Thymus (tissue), 11 donors: ENCODE results near the gene VPS13C. TPM values are rescaled to one million over a fixed set of nuclear protein-coding genes. Genes with fewer than 3 reads are reported as not detected.

Experiments
- DNase-seq, 9 donors: peaks; one replicate each; pipeline ENCODE4 v3.0.0-alpha.2; 2013; ENCODE audit warnings: low spot score in 9 of 9, low read depth in 6 of 9, missing footprints in 1 of 9
- H3K27ac ChIP-seq, 2 donors: one replicate each; pipeline ENCODE4 v1.5.1; 2013; ENCODE audit warnings: control low read depth in 1 of 2, low read depth in 1 of 2, low read length in 1 of 2, mild to moderate bottlenecking in 1 of 2, moderate library complexity in 1 of 2
- H3K27me3 ChIP-seq, 2 donors: one replicate each; pipeline ENCODE4 v1.5.1; 2013; ENCODE audit warnings: low read length in 1 of 2; ENCODE audit not compliant: control insufficient read depth in 2 of 2, insufficient read depth in 1 of 2
- H3K36me3 ChIP-seq, 2 donors: one replicate each; pipeline ENCODE4 v1.5.1; 2013; ENCODE audit warnings: low read length in 1 of 2, mild to moderate bottlenecking in 1 of 2, moderate library complexity in 1 of 2; ENCODE audit not compliant: control insufficient read depth in 2 of 2, insufficient read depth in 2 of 2
- H3K4me1 ChIP-seq, 2 donors: one replicate each; pipeline ENCODE4 v1.5.1; 2013; ENCODE audit warnings: low read length in 2 of 2; ENCODE audit not compliant: control insufficient read depth in 2 of 2, insufficient read depth in 2 of 2
- H3K4me3 ChIP-seq, 2 donors: one replicate each; pipeline ENCODE4 v1.5.1; 2013; ENCODE audit warnings: low read length in 2 of 2, control low read depth in 1 of 2, mild to moderate bottlenecking in 1 of 2
- H3K9me3 ChIP-seq, 2 donors: one replicate each; pipeline ENCODE4 v1.5.1; 2013; ENCODE audit warnings: low read length in 1 of 2, mild to moderate bottlenecking in 1 of 2; ENCODE audit not compliant: control insufficient read depth in 2 of 2, insufficient read depth in 1 of 2
- WGBS: extraction: QIAGEN DNeasy Blood & Tissue Kit; methylation state at CpG from one replicate; pipeline ENCODE4 v1.1.7; 2013; 5-methylcytosine and 5-hydroxymethylcytosine counted together
- polyA plus RNA-seq: library from polyadenylated mRNA; stranded (reverse); fragments of 200-250 nt; gene quantifications from one replicate; pipeline ENCODE4 v1.2.3, GENCODE V29; 2013
- total RNA-seq: library from RNA; stranded (reverse); fragments of 120-200 nt; gene quantifications from one replicate; pipeline ENCODE4 v1.2.4, GENCODE V29; 2013
- donor health status: healthy.

VPS13C gene
- total and polyA plus RNA-seq, 2 donors, result 38.1 to 50.9 TPM

- WGBS, result 3% methylated on average over 62 of the region's 62 CpGs
- no peak for DNase-seq
- Histone ChIP-seq H3K9me3 (no peaks in the 10 kb centered on the region), H3K4me1 (peaks cover 5% of the 10 kb centered on the region in 2 donors), H3K27me3 (peaks cover 56 to 67% of the 10 kb centered on the region in 2 donors), H3K27ac (no peak overlapping the region), H3K36me3 (no peaks in the 10 kb centered on the region), H3K4me3 (peak overlapping the region; percentile 7 to 49)
Measured at GRCh38 chr15:62067448-62068044, 7.3 kb upstream of the VPS13C start.

GRCh38 chr15:62066663-62067447, 6.6 kb upstream of the VPS13C start, which contains the start of gene C2CD4A:
Gene C2CD4A, plus strand, starts transcription at chr15:62066977. Its CDS starts 637 bp downstream, at chr15:62067614.
- Histone ChIP-seq H3K4me1 (peaks cover 5 to 6% of the 10 kb centered on the region in 2 donors), H3K4me3 (peak within 1 kb of the TSS; percentile 7 to 49), H3K9me3 (no peaks in the 10 kb centered on the region), H3K27ac (no peak within 1 kb of the TSS), H3K36me3 (no peaks in the 10 kb centered on the region), H3K27me3 (peaks cover 59 to 71% of the 10 kb centered on the region in 2 donors)
- 5% methylated on average over 33 of the region's 33 CpGs for WGBS
- peak in 6 of 9 donors; percentile 25 to 68 (median 41) for DNase-seq

GRCh38 chr15:62063825-62064635, 3.8 kb upstream of the VPS13C start:
- WGBS, result 96% methylated on average over 6 of the region's 6 CpGs
- H3K27me3 ChIP-seq, result peaks cover 51 to 61% of the 10 kb centered on the region in 2 donors
- DNase-seq, result no peak

GRCh38 chr15:62060896-62061280, 641 bp upstream of the VPS13C start:
- peak overlapping the region; percentile 88 to 89 for H3K4me3 ChIP-seq
- peak in 2 of 9 donors; percentile 35 to 44 for DNase-seq
- under 1% methylated on average over 12 of the region's 12 CpGs for WGBS
- H3K4me1 ChIP-seq, result peaks cover 3 to 6% of the 10 kb centered on the region in 2 donors
- no peaks in the 10 kb centered on the region for H3K9me3 ChIP-seq
- peaks cover 21 to 32% of the 10 kb centered on the region in 2 donors for H3K27me3 ChIP-seq
- no peaks in the 10 kb centered on the region for H3K36me3 ChIP-seq
- peak overlapping the region; percentile 78 to 84 for H3K27ac ChIP-seq

More at GRCh38 chr15:62063825-62064635, 3.8 kb upstream of the VPS13C start:
- Histone ChIP-seq H3K9me3 (no peaks in the 10 kb centered on the region), H3K4me1 (peaks cover 7 to 11% of the 10 kb centered on the region in 2 donors), H3K36me3 (no peaks in the 10 kb centered on the region), H3K4me3 (no peak overlapping the region), H3K27ac (no peak overlapping the region)

- Histone ChIP-seq H3K4me3 (peak overlapping the region; percentile 88 to 89), H3K36me3 (no peaks in the 10 kb centered on the region), H3K27ac (peak overlapping the region; percentile 91), H3K27me3 (peaks cover 16 to 21% of the 10 kb centered on the region in 2 donors), H3K4me1 (peaks cover 3 to 6% of the 10 kb centered on the region in 2 donors), H3K9me3 (no peaks in the 10 kb centered on the region)
- DNase-seq, result peak in 8 of 9 donors; percentile 35 to 78 (median 56)
- WGBS, result under 1% methylated on average over 19 of the region's 19 CpGs
Measured at GRCh38 chr15:62059816-62060112, 483 bp downstream of the VPS13C start.

- Histone ChIP-seq H3K27ac (peak overlapping the region; percentile 91), H3K4me1 (peaks cover 3 to 6% of the 10 kb centered on the region in 2 donors), H3K9me3 (no peaks in the 10 kb centered on the region), H3K4me3 (peak overlapping the region; percentile 88 to 89), H3K36me3 (no peaks in the 10 kb centered on the region), H3K27me3 (peaks cover 12 to 16% of the 10 kb centered on the region in 2 donors)
- DNase-seq, result no peak
- WGBS, result 11% methylated on average over 13 of the region's 13 CpGs
Measured at GRCh38 chr15:62059108-62059815, 985 bp downstream of the VPS13C start.

- Histone ChIP-seq H3K27me3 (peaks cover 7 to 10% of the 10 kb centered on the region in 2 donors), H3K4me3 (no peak overlapping the region), H3K4me1 (peaks cover 3 to 6% of the 10 kb centered on the region in 2 donors), H3K36me3 (no peaks in the 10 kb centered on the region), H3K27ac (no peak overlapping the region), H3K9me3 (no peaks in the 10 kb centered on the region)
- no peak for DNase-seq
- 98% methylated on average over 5 of the region's 5 CpGs for WGBS
Measured at GRCh38 chr15:62058327-62059028, 1.8 kb downstream of the VPS13C start.

- Histone ChIP-seq H3K9me3 (no peaks in the 10 kb centered on the region), H3K27me3 (peaks cover 3 to 5% of the 10 kb centered on the region in 2 donors), H3K36me3 (no peaks in the 10 kb centered on the region), H3K4me1 (peaks cover 3 to 6% of the 10 kb centered on the region in 2 donors), H3K4me3 (no peak overlapping the region), H3K27ac (no peak overlapping the region)
- DNase-seq, result no peak
- WGBS, result 95% methylated on average over 4 of the region's 4 CpGs
Measured at GRCh38 chr15:62057341-62057980, 2.8 kb downstream of the VPS13C start.
